Neural progenitor cell (in vitro differentiated cells): ENCODE measurements around the gene RIMKLA. TPM values are rescaled to one million over a fixed set of nuclear protein-coding genes. Genes with fewer than 3 reads are reported as not detected.

Source experiments
- DNase-seq: peaks from one replicate; pipeline ENCODE4 v3.0.0-alpha.2; 2016; ENCODE audit warnings: low spot score
- H2AFZ ChIP-seq: fragments of 200-600 bp; sonication (generic); replicated peaks from 2 replicates; pipeline ENCODE4 v1.6.1; 2016; ENCODE audit warnings: antibody characterized with exemption
- H3F3A ChIP-seq: fragments of 200-600 bp; sonication (generic); 2 replicates; pipeline ENCODE4 v1.6.1; 2016; ENCODE audit warnings: antibody characterized with exemption, low read depth
- H3K27ac ChIP-seq: fragments of 200-600 bp; sonication (generic); 2 replicates; pipeline ENCODE4 v1.5.1; 2016; ENCODE audit warnings: mild to moderate bottlenecking
- H3K27me3 ChIP-seq: fragments of 200-600 bp; sonication (generic); 2 replicates; pipeline ENCODE4 v1.6.1; 2016; ENCODE audit warnings: mild to moderate bottlenecking, moderate library complexity
- H3K36me3 ChIP-seq: fragments of 200-600 bp; sonication (generic); 2 replicates; pipeline ENCODE4 v1.5.1; 2016
- H3K4me1 ChIP-seq: fragments of 200-600 bp; sonication (generic); 2 replicates; pipeline ENCODE4 v1.6.1; 2016; ENCODE audit warnings: mixed run types
- H3K4me2 ChIP-seq: fragments of 200-600 bp; sonication (generic); 2 replicates; pipeline ENCODE4 v1.6.1; 2016
- H3K4me3 ChIP-seq: fragments of 200-600 bp; sonication (generic); 2 replicates; pipeline ENCODE4 v1.5.1; 2016
- H3K79me2 ChIP-seq: fragments of 200-600 bp; sonication (generic); 2 replicates; pipeline ENCODE4 v1.6.1; 2016; ENCODE audit warnings: low read depth
- H3K9ac ChIP-seq: fragments of 200-600 bp; sonication (generic); 2 replicates; pipeline ENCODE4 v1.6.1; 2016
- H3K9me3 ChIP-seq: fragments of 200-600 bp; sonication (generic); 2 replicates; pipeline ENCODE4 v1.5.1; 2016; ENCODE audit warnings: low read depth
- H4K20me1 ChIP-seq: fragments of 200-600 bp; sonication (generic); 2 replicates; pipeline ENCODE4 v1.6.1; 2016; ENCODE audit warnings: low read depth
- H3K27ac Mint-ChIP-seq: 3 replicates; pipeline ENCODE4 v1.8.0; 2021; ENCODE audit warnings: mixed read lengths
- H3K27me3 Mint-ChIP-seq: 2 replicates; pipeline ENCODE4 v1.8.0; 2022; ENCODE audit warnings: low read depth, mild to moderate bottlenecking, inconsistent platforms, moderate library complexity, mixed read lengths; ENCODE audit not compliant: insufficient read depth
- H3K36me3 Mint-ChIP-seq: 3 replicates; pipeline ENCODE4 v1.8.0; 2021; ENCODE audit warnings: mixed read lengths
- H3K4me1 Mint-ChIP-seq: 3 replicates; pipeline ENCODE4 v1.8.0; 2021; ENCODE audit warnings: mixed read lengths
- H3K4me3 Mint-ChIP-seq: 3 replicates; pipeline ENCODE4 v1.8.0; 2021; ENCODE audit warnings: mild to moderate bottlenecking, moderate library complexity, mixed read lengths
- H3K9me3 Mint-ChIP-seq: 3 replicates; pipeline ENCODE4 v1.8.0; 2020; ENCODE audit warnings: mixed read lengths
- CTCF ChIP-seq: fragments of 200-600 bp; sonication (generic); IDR thresholded peaks from 2 replicates; pipeline ENCODE4 v1.5.1; 2017; ENCODE audit warnings: antibody characterized with exemption, mild to moderate bottlenecking
- EZH2 ChIP-seq: fragments of 200-600 bp; sonication (generic); IDR thresholded peaks from 2 replicates; pipeline ENCODE4 v1.6.1; 2017; ENCODE audit warnings: antibody characterized with exemption, mild to moderate bottlenecking, moderate library complexity
- EZH2phosphoT487 ChIP-seq: fragments of 200-600 bp; sonication (generic); IDR thresholded peaks from 2 replicates; pipeline ENCODE4 v1.6.1; 2017; ENCODE audit warnings: antibody characterized with exemption
- total RNA-seq: library from RNA; depleted of rRNA; stranded (reverse); fragments of >200 nt; gene quantifications from 2 replicates; pipeline ENCODE4 v1.2.3, GENCODE V29; 2015; ENCODE audit warnings: low replicate concordance

Gene RIMKLA
- total RNA-seq, 1 donor from 2014 or later: 5.4 TPM

GRCh38 chr1:42359466-42359865 is 21.1 kb upstream of the RIMKLA start:
- H3K4me3 ChIP-seq: no peak overlapping the region
- Mint-ChIP-seq H3K9me3 (no peaks in the 10 kb centered on the region), H3K4me3 (no peak overlapping the region), H3K36me3 (no peaks in the 10 kb centered on the region), H3K27ac (no peak overlapping the region), H3K4me1 (no peaks in the 10 kb centered on the region), H3K27me3 (peaks cover 2% of the 10 kb centered on the region)
- H3K36me3 ChIP-seq: no peaks in the 10 kb centered on the region
- H3K9ac ChIP-seq: no peak overlapping the region
- TF ChIP-seq EZH2phosphoT487: no peak
- TF ChIP-seq EZH2: no peak
- TF ChIP-seq CTCF: no peak
- H3K27me3 ChIP-seq: no peaks in the 10 kb centered on the region
- no peak overlapping the region for H3K27ac ChIP-seq
- H3K79me2 ChIP-seq: no peaks in the 10 kb centered on the region
- no peaks in the 10 kb centered on the region for H3K9me3 ChIP-seq
- no peak overlapping the region for H2AFZ ChIP-seq
- no peak for DNase-seq
- H4K20me1 ChIP-seq: no peaks in the 10 kb centered on the region
- H3K4me1 ChIP-seq: no peaks in the 10 kb centered on the region
- no peak overlapping the region for H3K4me2 ChIP-seq
- no peaks in the 10 kb centered on the region for H3F3A ChIP-seq

- Mint-ChIP-seq H3K36me3 (no peaks in the 10 kb centered on the region), H3K27ac (no peak overlapping the region), H3K4me3 (no peak overlapping the region), H3K27me3 (peaks cover 2% of the 10 kb centered on the region), H3K9me3 (no peaks in the 10 kb centered on the region), H3K4me1 (no peaks in the 10 kb centered on the region)
- no peaks in the 10 kb centered on the region for H3F3A ChIP-seq
- TF ChIP-seq EZH2phosphoT487 (no peak), CTCF (no peak), EZH2 (no peak)
- no peak overlapping the region for H3K27ac ChIP-seq
- no peaks in the 10 kb centered on the region for H3K9me3 ChIP-seq
- H4K20me1 ChIP-seq: no peaks in the 10 kb centered on the region
- H3K27me3 ChIP-seq: no peaks in the 10 kb centered on the region
- H3K4me1 ChIP-seq: no peaks in the 10 kb centered on the region
- no peak overlapping the region for H3K4me2 ChIP-seq
- DNase-seq: no peak
- H3K4me3 ChIP-seq: no peak overlapping the region
- H3K36me3 ChIP-seq: no peaks in the 10 kb centered on the region
- no peak overlapping the region for H2AFZ ChIP-seq
- H3K9ac ChIP-seq: no peak overlapping the region
- H3K79me2 ChIP-seq: no peaks in the 10 kb centered on the region
Observed at GRCh38 chr1:42364089-42364488, 16.5 kb upstream of the RIMKLA start.

- Mint-ChIP-seq H3K27me3 (peaks cover 2% of the 10 kb centered on the region), H3K9me3 (no peaks in the 10 kb centered on the region), H3K27ac (no peak overlapping the region), H3K4me3 (no peak overlapping the region), H3K4me1 (no peaks in the 10 kb centered on the region), H3K36me3 (no peaks in the 10 kb centered on the region)
- TF ChIP-seq EZH2: no peak
- TF ChIP-seq EZH2phosphoT487: no peak
- TF ChIP-seq CTCF: no peak
- no peak overlapping the region for H3K4me3 ChIP-seq
- no peak overlapping the region for H3K4me2 ChIP-seq
- H4K20me1 ChIP-seq: no peaks in the 10 kb centered on the region
- H3K27ac ChIP-seq: no peak overlapping the region
- H2AFZ ChIP-seq: no peak overlapping the region
- no peaks in the 10 kb centered on the region for H3K27me3 ChIP-seq
- H3K9me3 ChIP-seq: no peaks in the 10 kb centered on the region
- H3F3A ChIP-seq: no peaks in the 10 kb centered on the region
- no peaks in the 10 kb centered on the region for H3K79me2 ChIP-seq
- H3K36me3 ChIP-seq: no peaks in the 10 kb centered on the region
- no peaks in the 10 kb centered on the region for H3K4me1 ChIP-seq
- H3K9ac ChIP-seq: no peak overlapping the region
- DNase-seq: no peak
Observed at GRCh38 chr1:42364542-42364941, 16.1 kb upstream of the RIMKLA start.

GRCh38 chr1:42365118-42365517 is 15.5 kb upstream of the RIMKLA start:
- Mint-ChIP-seq H3K27ac (no peak overlapping the region), H3K4me3 (no peak overlapping the region)

More at GRCh38 chr1:42365118-42365517, 15.5 kb upstream of the RIMKLA start:
- Mint-ChIP-seq H3K27me3 (peaks cover 2% of the 10 kb centered on the region), H3K9me3 (no peaks in the 10 kb centered on the region), H3K4me1 (no peaks in the 10 kb centered on the region), H3K36me3 (no peaks in the 10 kb centered on the region)
- no peak overlapping the region for H3K4me2 ChIP-seq
- no peaks in the 10 kb centered on the region for H3K79me2 ChIP-seq
- no peak for DNase-seq
- no peak overlapping the region for H3K9ac ChIP-seq
- no peaks in the 10 kb centered on the region for H3K4me1 ChIP-seq
- H3K27ac ChIP-seq: no peak overlapping the region
- no peak overlapping the region for H3K4me3 ChIP-seq
- TF ChIP-seq EZH2 (no peak), CTCF (no peak), EZH2phosphoT487 (no peak)
- no peak overlapping the region for H2AFZ ChIP-seq
- no peaks in the 10 kb centered on the region for H4K20me1 ChIP-seq
- no peaks in the 10 kb centered on the region for H3K9me3 ChIP-seq
- no peaks in the 10 kb centered on the region for H3F3A ChIP-seq
- no peaks in the 10 kb centered on the region for H3K27me3 ChIP-seq
- no peaks in the 10 kb centered on the region for H3K36me3 ChIP-seq
